Non-pigmented ciliary epithelial cell (primary cell): ENCODE data around the gene GLOD5.
"Not testable (repeated sequence)": the region's sequence is repeated elsewhere in the genome, so short reads cannot be mapped to it uniquely, and the experiment has no call there.

Experiments used
- DNase-seq: peaks from one replicate; pipeline ENCODE4 v3.0.0-alpha.2; 2010; ENCODE audit warnings: low read depth

GLOD5 gene

GRCh38 chrX:48794340-48794910, 32.9 kb downstream of the GLOD5 start:
- DNase-seq, result no peak

- DNase-seq, result peak; percentile 10
These were observed 33.5 kb downstream of the GLOD5 start for GRCh38 chrX:48794911-48795515.

GRCh38 chrX:48798318-48798717, 36.8 kb downstream of the GLOD5 start:
- no peak for DNase-seq

- no peak for DNase-seq
These were observed 39.2 kb downstream of the GLOD5 start for GRCh38 chrX:48800574-48801279.

- DNase-seq, result peak; percentile 93
These were observed 39.9 kb downstream of the GLOD5 start, which contains the start of gene HDAC6 for GRCh38 chrX:48801280-48802088. Gene HDAC6, plus strand, starts transcription at chrX:48802067. Its CDS starts 626 bp downstream, at chrX:48802693.

GRCh38 chrX:48802089-48802904, 40.8 kb downstream of the GLOD5 start:
- DNase-seq, result peak; percentile 36

GRCh38 chrX:48802905-48803200, 41.3 kb downstream of the GLOD5 start:
- no peak for DNase-seq

GRCh38 chrX:48806081-48806480, 44.5 kb downstream of the GLOD5 start:
- no peak for DNase-seq

- no peak for DNase-seq
These were observed 52.1 kb downstream of the GLOD5 start for GRCh38 chrX:48813644-48814043.

- DNase-seq, result no peak
These were observed 53.2 kb downstream of the GLOD5 start for GRCh38 chrX:48814722-48815121.

- DNase-seq, result no peak
These were observed 53.7 kb downstream of the GLOD5 start for GRCh38 chrX:48815266-48815665.

GRCh38 chrX:48816014-48816810, 54.7 kb downstream of the GLOD5 start:
- DNase-seq, result no peak

- no peak for DNase-seq
These were observed 56.6 kb downstream of the GLOD5 start for GRCh38 chrX:48818098-48818497.

- DNase-seq, result no peak
These were observed 57.3 kb downstream of the GLOD5 start for GRCh38 chrX:48818866-48819265.

- not testable (repeated sequence) for DNase-seq
These were observed 57.8 kb downstream of the GLOD5 start for GRCh38 chrX:48819394-48819793.

- DNase-seq, result no peak
These were observed 61.5 kb downstream of the GLOD5 start for GRCh38 chrX:48823053-48823452.
